DOHH2 (cell line): ENCODE measurements around the gene HES1.

Experiments
- H3F3A ChIP-seq: fragments of 200-600 bp; sonication (generic), shearing (Covaris generic); 2 replicates; pipeline ENCODE4 v1.6.0; 2016; ENCODE audit warnings: antibody characterized with exemption, mild to moderate bottlenecking; ENCODE audit not compliant: control insufficient read depth, insufficient read depth
- H3K27ac ChIP-seq: fragments of 200-600 bp; sonication (generic); 2 replicates; pipeline ENCODE4 v1.5.1; 2014; ENCODE audit warnings: low read depth, mild to moderate bottlenecking, low read length, moderate library complexity
- H3K27me3 ChIP-seq: fragments of 200-600 bp; sonication (generic); 2 replicates; pipeline ENCODE4 v1.6.1; 2014; ENCODE audit warnings: mild to moderate bottlenecking, low read length, mixed read lengths; ENCODE audit not compliant: control insufficient read depth
- H3K36me3 ChIP-seq: fragments of 200-600 bp; sonication (generic); 2 replicates; pipeline ENCODE4 v1.6.1; 2014; ENCODE audit warnings: mild to moderate bottlenecking, low read length, moderate library complexity, mixed read lengths; ENCODE audit not compliant: control insufficient read depth
- H3K4me1 ChIP-seq: fragments of 200-600 bp; sonication (generic); 2 replicates; pipeline ENCODE4 v1.6.1; 2014; ENCODE audit warnings: mild to moderate bottlenecking, low read length, mixed read lengths; ENCODE audit not compliant: control insufficient read depth
- H3K4me2 ChIP-seq: fragments of 200-600 bp; sonication (generic); 2 replicates; pipeline ENCODE4 v1.6.0; 2014; ENCODE audit warnings: mild to moderate bottlenecking, low read length, moderate library complexity
- H3K4me3 ChIP-seq: fragments of 200-600 bp; sonication (generic); 2 replicates; pipeline ENCODE4 v1.5.1; 2014; ENCODE audit warnings: mild to moderate bottlenecking, low read length, mixed read lengths
- H3K79me2 ChIP-seq: fragments of 200-600 bp; sonication (generic); 2 replicates; pipeline ENCODE4 v1.6.1; 2014; ENCODE audit warnings: mild to moderate bottlenecking, low read length, mixed read lengths; ENCODE audit not compliant: control insufficient read depth
- H3K9me2 ChIP-seq: fragments of 200-600 bp; sonication (generic); replicated peaks from 2 replicates; pipeline ENCODE4 v1.6.1; 2014; ENCODE audit warnings: mild to moderate bottlenecking, low read length, mixed read lengths; ENCODE audit not compliant: control insufficient read depth
- H3K9me3 ChIP-seq: fragments of 200-600 bp; sonication (generic); 2 replicates; pipeline ENCODE4 v1.6.1; 2014; ENCODE audit warnings: antibody characterized with exemption, low read length, mixed read lengths; ENCODE audit not compliant: control insufficient read depth, insufficient read depth
- H4K20me1 ChIP-seq: fragments of 200-600 bp; sonication (generic); 2 replicates; pipeline ENCODE4 v1.6.0; 2014; ENCODE audit warnings: low read depth, mild to moderate bottlenecking, antibody characterized with exemption, low read length, moderate library complexity; ENCODE audit not compliant: control insufficient read depth, insufficient read depth
- EZH2phosphoT487 ChIP-seq: fragments of 200-600 bp; sonication (generic); IDR thresholded peaks from 2 replicates; pipeline ENCODE4 v1.6.1; 2017; ENCODE audit warnings: borderline replicate concordance, mild to moderate bottlenecking, antibody characterized with exemption, low read length, moderate library complexity, mixed read lengths
- TF ChIP-seq, protein P1 (sequence below): fragments of 200-600 bp; sonication (generic); IDR thresholded peaks from one replicate; pipeline ENCODE4 v1.5.1; 2014; ENCODE audit warnings: antibody characterized with exemption, mild to moderate bottlenecking, low read depth, low read length; ENCODE audit not compliant: poor library complexity, severe bottlenecking

Gene HES1

GRCh38 chr3:194170793-194171192, 34.8 kb downstream of the HES1 start:
- H4K20me1 ChIP-seq: no peaks in the 10 kb centered on the region
- H3F3A ChIP-seq: no peaks in the 10 kb centered on the region
- H3K27me3 ChIP-seq: peaks cover 10% of the 10 kb centered on the region
- no peak overlapping the region for H3K27ac ChIP-seq
- no peaks in the 10 kb centered on the region for H3K4me1 ChIP-seq
- no peaks in the 10 kb centered on the region for H3K36me3 ChIP-seq
- H3K9me2 ChIP-seq: no peaks in the 10 kb centered on the region
- no peaks in the 10 kb centered on the region for H3K79me2 ChIP-seq
- H3K4me3 ChIP-seq: no peak overlapping the region
- no peak overlapping the region for H3K4me2 ChIP-seq
- H3K9me3 ChIP-seq: no peaks in the 10 kb centered on the region
- no peak for TF ChIP-seq EZH2phosphoT487
- TF ChIP-seq, protein P1, sequence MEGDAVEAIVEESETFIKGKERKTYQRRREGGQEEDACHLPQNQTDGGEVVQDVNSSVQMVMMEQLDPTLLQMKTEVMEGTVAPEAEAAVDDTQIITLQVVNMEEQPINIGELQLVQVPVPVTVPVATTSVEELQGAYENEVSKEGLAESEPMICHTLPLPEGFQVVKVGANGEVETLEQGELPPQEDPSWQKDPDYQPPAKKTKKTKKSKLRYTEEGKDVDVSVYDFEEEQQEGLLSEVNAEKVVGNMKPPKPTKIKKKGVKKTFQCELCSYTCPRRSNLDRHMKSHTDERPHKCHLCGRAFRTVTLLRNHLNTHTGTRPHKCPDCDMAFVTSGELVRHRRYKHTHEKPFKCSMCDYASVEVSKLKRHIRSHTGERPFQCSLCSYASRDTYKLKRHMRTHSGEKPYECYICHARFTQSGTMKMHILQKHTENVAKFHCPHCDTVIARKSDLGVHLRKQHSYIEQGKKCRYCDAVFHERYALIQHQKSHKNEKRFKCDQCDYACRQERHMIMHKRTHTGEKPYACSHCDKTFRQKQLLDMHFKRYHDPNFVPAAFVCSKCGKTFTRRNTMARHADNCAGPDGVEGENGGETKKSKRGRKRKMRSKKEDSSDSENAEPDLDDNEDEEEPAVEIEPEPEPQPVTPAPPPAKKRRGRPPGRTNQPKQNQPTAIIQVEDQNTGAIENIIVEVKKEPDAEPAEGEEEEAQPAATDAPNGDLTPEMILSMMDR: no peak

DNA sequence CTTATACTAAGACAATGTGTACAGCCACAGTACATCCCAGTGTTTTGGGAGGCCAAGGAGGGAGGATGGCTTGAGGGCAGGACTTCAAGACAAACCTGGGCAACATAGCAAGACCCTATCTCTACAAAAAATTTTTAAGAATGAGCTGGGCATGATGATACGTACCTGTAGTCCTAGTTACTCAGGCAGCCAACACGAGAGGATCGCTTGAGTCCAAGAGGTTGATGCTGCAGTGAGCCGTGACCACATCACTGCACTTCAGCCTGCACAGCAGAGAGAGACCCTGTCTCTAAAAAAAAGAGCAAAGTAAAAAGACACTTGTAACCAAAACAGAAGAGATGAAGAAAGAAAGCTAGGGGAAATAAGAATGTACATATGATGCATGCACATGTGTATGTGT, 38.5 kb downstream of the HES1 start:
- Histone ChIP-seq H3F3A (no peaks in the 10 kb centered on the region), H3K4me2 (no peak overlapping the region), H3K9me3 (no peaks in the 10 kb centered on the region), H3K27me3 (peaks cover 3% of the 10 kb centered on the region; the same call in 1 of the 2 replicates), H3K79me2 (no peaks in the 10 kb centered on the region), H3K9me2 (no peaks in the 10 kb centered on the region), H3K4me1 (no peaks in the 10 kb centered on the region), H4K20me1 (no peaks in the 10 kb centered on the region), H3K4me3 (no peak overlapping the region), H3K27ac (no peak overlapping the region), H3K36me3 (no peaks in the 10 kb centered on the region)
- no peak for TF ChIP-seq EZH2phosphoT487
- TF ChIP-seq, protein P1: no peak

DNA sequence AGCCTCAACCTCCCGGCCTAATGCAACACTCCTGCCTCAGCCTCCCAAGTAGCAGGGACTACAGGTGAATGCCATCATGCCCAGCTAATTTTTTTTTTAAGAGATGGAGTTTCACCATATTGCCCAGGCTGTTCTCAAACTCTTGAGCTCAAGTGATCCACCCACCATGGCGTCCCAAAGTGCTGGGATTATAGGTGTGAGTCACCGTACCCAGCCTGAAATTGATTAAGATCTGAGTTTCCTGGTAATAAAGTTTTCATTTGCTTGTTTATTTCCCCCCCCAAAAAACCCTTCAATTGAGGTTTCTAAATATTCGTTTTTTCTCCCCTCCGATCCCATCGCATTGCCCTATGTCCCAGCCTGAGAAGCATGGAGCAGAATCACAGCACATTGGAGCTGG, 39.0 kb downstream of the HES1 start:
- Histone ChIP-seq H3K4me3 (no peak overlapping the region), H3K4me1 (no peaks in the 10 kb centered on the region), H4K20me1 (no peaks in the 10 kb centered on the region), H3F3A (no peaks in the 10 kb centered on the region), H3K9me3 (no peaks in the 10 kb centered on the region), H3K27me3 (peaks cover 3% of the 10 kb centered on the region; the same call in 1 of the 2 replicates), H3K79me2 (no peaks in the 10 kb centered on the region), H3K4me2 (no peak overlapping the region), H3K36me3 (no peaks in the 10 kb centered on the region), H3K27ac (no peak overlapping the region), H3K9me2 (no peaks in the 10 kb centered on the region)
- TF ChIP-seq, protein P1: no peak
- TF ChIP-seq EZH2phosphoT487: no peak
